Forelimb muscle (tissue), 1 donor: ENCODE measurements around the gene PROCR. TPM values are rescaled to one million over a fixed set of nuclear protein-coding genes. Genes with fewer than 3 reads are reported as not detected.
"Not testable (repeated sequence)": the region's sequence is repeated elsewhere in the genome, so short reads cannot be mapped to it uniquely, and the experiment has no call there.

ENCODE experiments used
- DNase-seq: peaks from one replicate; pipeline ENCODE4 v3.0.0-alpha.2; 2013; ENCODE audit warnings: low read depth
- polyA plus RNA-seq: library from polyadenylated mRNA; unstranded; fragments of 120-200 nt; gene quantifications from one replicate; pipeline ENCODE4 v1.2.1, GENCODE V29; 2013; ENCODE audit not compliant: insufficient read length

Gene PROCR
- polyA plus RNA-seq, 1 donor, result 35.5 TPM

GRCh38 chr20:35165221-35166185 lies 6.4 kb upstream of the PROCR start:
- no peak for DNase-seq

GRCh38 chr20:35166242-35166830 lies 5.5 kb upstream of the PROCR start:
- DNase-seq, result no peak

- no peak for DNase-seq
Observed at GRCh38 chr20:35167787-35168186, 4.1 kb upstream of the PROCR start.

GRCh38 chr20:35168701-35169409 lies 3.0 kb upstream of the PROCR start:
- DNase-seq, result not testable (repeated sequence)

- no peak for DNase-seq
Observed at GRCh38 chr20:35171438-35171752, 477 bp upstream of the PROCR start.

- no peak for DNase-seq
Observed at GRCh38 chr20:35172434-35172806, 548 bp downstream of the PROCR start.

- no peak for DNase-seq
Observed at GRCh38 chr20:35173576-35174192, 1.8 kb downstream of the PROCR start.

GRCh38 chr20:35174458-35175216 lies 2.8 kb downstream of the PROCR start:
- no peak for DNase-seq

- DNase-seq, result no peak
Observed at GRCh38 chr20:35176132-35176531, 4.3 kb downstream of the PROCR start.

- DNase-seq, result no peak
Observed at GRCh38 chr20:35179292-35180212, 7.7 kb downstream of the PROCR start.

GRCh38 chr20:35180266-35180665 lies 8.4 kb downstream of the PROCR start:
- no peak for DNase-seq

- DNase-seq, result no peak
Observed at GRCh38 chr20:35181731-35182130, 9.9 kb downstream of the PROCR start.

- not testable (repeated sequence) for DNase-seq
Observed at GRCh38 chr20:35186691-35187289, 14.9 kb downstream of the PROCR start.

GRCh38 chr20:35187584-35188190 lies 15.8 kb downstream of the PROCR start:
- DNase-seq, result no peak

- DNase-seq, result not testable (repeated sequence)
Observed at GRCh38 chr20:35189223-35189622, 17.4 kb downstream of the PROCR start.

GRCh38 chr20:35190556-35190955 lies 18.7 kb downstream of the PROCR start:
- DNase-seq, result no peak

- DNase-seq, result no peak
Observed at GRCh38 chr20:35191419-35192117, 19.7 kb downstream of the PROCR start.

GRCh38 chr20:35192118-35192872 lies 20.4 kb downstream of the PROCR start:
- no peak for DNase-seq
